CD4-positive, alpha-beta T cell treated with Interleukin-1 beta for 1 hour (primary cell): Measurements from ENCODE around the gene RPE.

ENCODE experiments used
- DNase-seq, 2 donors: peaks; one replicate each; pipeline ENCODE4 v3.0.0-alpha.2; 2020 to 2022

The RPE gene

GRCh38 chr2:210002158-210003157, at the start of gene RPE:
TSS of gene RPE (plus strand) at chr2:210002638. CDS start at chr2:210002662, 24 bp downstream.
- DNase-seq, result peak; percentile 95 to 96

- DNase-seq, result no peak
These were observed 46.2 kb upstream of the RPE start for GRCh38 chr2:209956271-209956670.

GRCh38 chr2:209958016-209958415, 44.4 kb upstream of the RPE start:
- no peak for DNase-seq

GRCh38 chr2:209960045-209960444, 42.4 kb upstream of the RPE start:
- no peak for DNase-seq

GRCh38 chr2:209960676-209961630, 41.5 kb upstream of the RPE start:
- DNase-seq, result peak; percentile 8 to 33

- DNase-seq, result no peak
These were observed 36.7 kb upstream of the RPE start for GRCh38 chr2:209965723-209966122.

- no peak for DNase-seq
These were observed 32.7 kb upstream of the RPE start for GRCh38 chr2:209969692-209970091.

- no peak for DNase-seq
These were observed 32.2 kb upstream of the RPE start for GRCh38 chr2:209970271-209970670.

GRCh38 chr2:209970711-209971110, 31.7 kb upstream of the RPE start:
- DNase-seq, result no peak

- DNase-seq, result no peak
These were observed 29.1 kb upstream of the RPE start for GRCh38 chr2:209973328-209973727.

- DNase-seq, result no peak
These were observed 27.9 kb upstream of the RPE start for GRCh38 chr2:209974576-209974975.

- DNase-seq, result no peak
These were observed 25.6 kb upstream of the RPE start for GRCh38 chr2:209976698-209977385.

- DNase-seq, result peak in 1 of 2 donors; percentile 50
These were observed 24.8 kb upstream of the RPE start for GRCh38 chr2:209977386-209978239.

GRCh38 chr2:209984291-209984690, 18.1 kb upstream of the RPE start:
- no peak for DNase-seq

- DNase-seq, result no peak
These were observed 16.6 kb upstream of the RPE start for GRCh38 chr2:209985874-209986273.

GRCh38 chr2:209986415-209986814, 16.0 kb upstream of the RPE start:
- DNase-seq, result no peak

- DNase-seq, result no peak
These were observed 14.4 kb upstream of the RPE start for GRCh38 chr2:209988010-209988409.

GRCh38 chr2:209990838-209991237, 11.6 kb upstream of the RPE start:
- no peak for DNase-seq

GRCh38 chr2:209993968-209994367, 8.5 kb upstream of the RPE start:
- DNase-seq, result no peak

- no peak for DNase-seq
These were observed 3.8 kb upstream of the RPE start for GRCh38 chr2:209998596-209998995.

- no peak for DNase-seq
These were observed 1.7 kb upstream of the RPE start for GRCh38 chr2:210000464-210001324.
